Lower leg skin (tissue), 4 donors: ENCODE results near the gene SPRED2. TPM values are rescaled to one million over a fixed set of nuclear protein-coding genes. Genes with fewer than 3 reads are reported as not detected.

Experiments used
- DNase-seq, 2 donors: peaks; one replicate each; pipeline ENCODE4 v3.0.0-alpha.2; 2019; ENCODE audit warnings: low spot score in 2 of 2
- H3K4me3 ChIP-seq: fragments of 200-600 bp; sonication (generic); 2 replicates; pipeline ENCODE4 v1.5.1; 2017; ENCODE audit warnings: mild to moderate bottlenecking, low read depth; ENCODE audit not compliant: poor library complexity, severe bottlenecking
- POLR2A ChIP-seq, 2 donors: fragments of 450-650 bp; IDR thresholded peaks; one replicate each; pipeline ENCODE4 v1.6.1; 2016 to 2017; ENCODE audit warnings: antibody characterized with exemption in 2 of 2, mild to moderate bottlenecking in 1 of 2, moderate library complexity in 1 of 2
- WGBS, 2 donors: methylation state at CpG; one replicate each; pipeline ENCODE4 v1.1.5; 2018; 5-methylcytosine and 5-hydroxymethylcytosine counted together
- intact Hi-C: fragments of 100-400 bp; cut with DNase I; formaldehyde crosslinking; loops from one replicate; pipeline ENCODE4 v1.15.0; 2023; ENCODE audit warnings: low total_unique reads
- total RNA-seq, 4 donors: library from RNA; depleted of rRNA; stranded (reverse); fragments of >200 nt; gene quantifications; one replicate each; pipeline ENCODE4 v1.1.0, GENCODE V29; 2016
- TF ChIP-seq, protein P1 (sequence below), 3 donors: fragments of 450-650 bp; IDR thresholded peaks; one replicate each; pipeline ENCODE4 v1.5.1; 2016; ENCODE audit warnings: antibody characterized with exemption in 3 of 3, mild to moderate bottlenecking in 3 of 3, moderate library complexity in 2 of 3

Gene SPRED2
- total RNA-seq, 4 donors from 2014 or later = 14.5 to 21.7 (median 16.6) TPM

GRCh38 chr2:65373365-65373918 lies 59.0 kb downstream of the SPRED2 start:
- intact Hi-C loops = no loop called here
- H3K4me3 ChIP-seq = no peak overlapping the region
- TF ChIP-seq, protein P1, sequence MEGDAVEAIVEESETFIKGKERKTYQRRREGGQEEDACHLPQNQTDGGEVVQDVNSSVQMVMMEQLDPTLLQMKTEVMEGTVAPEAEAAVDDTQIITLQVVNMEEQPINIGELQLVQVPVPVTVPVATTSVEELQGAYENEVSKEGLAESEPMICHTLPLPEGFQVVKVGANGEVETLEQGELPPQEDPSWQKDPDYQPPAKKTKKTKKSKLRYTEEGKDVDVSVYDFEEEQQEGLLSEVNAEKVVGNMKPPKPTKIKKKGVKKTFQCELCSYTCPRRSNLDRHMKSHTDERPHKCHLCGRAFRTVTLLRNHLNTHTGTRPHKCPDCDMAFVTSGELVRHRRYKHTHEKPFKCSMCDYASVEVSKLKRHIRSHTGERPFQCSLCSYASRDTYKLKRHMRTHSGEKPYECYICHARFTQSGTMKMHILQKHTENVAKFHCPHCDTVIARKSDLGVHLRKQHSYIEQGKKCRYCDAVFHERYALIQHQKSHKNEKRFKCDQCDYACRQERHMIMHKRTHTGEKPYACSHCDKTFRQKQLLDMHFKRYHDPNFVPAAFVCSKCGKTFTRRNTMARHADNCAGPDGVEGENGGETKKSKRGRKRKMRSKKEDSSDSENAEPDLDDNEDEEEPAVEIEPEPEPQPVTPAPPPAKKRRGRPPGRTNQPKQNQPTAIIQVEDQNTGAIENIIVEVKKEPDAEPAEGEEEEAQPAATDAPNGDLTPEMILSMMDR (IDR thresholded peaks at IDR 0.05) = peak in 1 of 3 donors; percentile 52
- no peak for TF ChIP-seq POLR2A (IDR thresholded peaks at IDR 0.05)
- DNase-seq = no peak
- 79 to 82% methylated on average over 1 of the region's 1 CpG for WGBS, 2 donors

GRCh38 chr2:65372619-65373018 lies 59.8 kb downstream of the SPRED2 start:
- no peak for DNase-seq
- no peak overlapping the region for H3K4me3 ChIP-seq
- no peak for TF ChIP-seq POLR2A (IDR thresholded peaks at IDR 0.05)
- TF ChIP-seq, protein P1 (IDR thresholded peaks at IDR 0.05) = no peak
- intact Hi-C loops = no loop called here
- 93 to 95% methylated on average over 1 of the region's 1 CpG for WGBS, 2 donors

DNA sequence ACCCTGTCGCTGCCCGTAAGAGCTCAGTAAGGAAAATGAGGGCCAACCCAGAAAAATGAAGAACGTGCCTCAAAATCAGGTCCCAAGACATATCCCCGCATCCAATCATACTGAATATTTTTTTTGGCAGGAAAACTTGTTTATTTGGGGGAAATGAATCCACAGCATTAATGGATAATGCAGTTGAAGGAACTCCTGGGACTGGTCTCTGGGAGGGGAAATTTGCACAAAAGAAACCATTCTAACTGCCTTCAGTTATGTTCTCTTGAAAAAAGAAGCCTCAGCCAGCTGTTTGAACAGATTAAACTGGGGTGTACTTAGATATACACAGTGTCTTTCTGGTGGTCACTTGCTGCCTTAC lies 61.3 kb downstream of the SPRED2 start:
- DNase-seq = no peak
- 52 to 71% methylated on average over 4 of the region's 4 CpGs for WGBS, 2 donors
- intact Hi-C loops = no loop called here
- no peak overlapping the region for H3K4me3 ChIP-seq
- no peak for TF ChIP-seq POLR2A (IDR thresholded peaks at IDR 0.05)
- TF ChIP-seq, protein P1 (IDR thresholded peaks at IDR 0.05) = no peak

- intact Hi-C loops = no loop called here
- no peak overlapping the region for H3K4me3 ChIP-seq
- no peak for DNase-seq
- WGBS, 2 donors = 83 to 85% methylated on average over 5 of the region's 5 CpGs
- TF ChIP-seq POLR2A (IDR thresholded peaks at IDR 0.05) = no peak
- TF ChIP-seq, protein P1 (IDR thresholded peaks at IDR 0.05) = no peak
Measured at GRCh38 chr2:65370387-65371073, 61.9 kb downstream of the SPRED2 start.

GRCh38 chr2:65369980-65370379 lies 62.4 kb downstream of the SPRED2 start:
- no peak overlapping the region for H3K4me3 ChIP-seq
- no peak for DNase-seq
- intact Hi-C loops = no loop called here
- 72 to 83% methylated on average over 4 of the region's 4 CpGs for WGBS, 2 donors
- TF ChIP-seq, protein P1 (IDR thresholded peaks at IDR 0.05) = no peak
- TF ChIP-seq POLR2A (IDR thresholded peaks at IDR 0.05) = no peak
